CD14-positive monocyte (primary cell): ENCODE data around the gene HS6ST1. TPM values are rescaled to one million over a fixed set of nuclear protein-coding genes. Genes with fewer than 3 reads are reported as not detected.

Source experiments
- DNase-seq, 3 donors: peaks; one replicate each; pipeline ENCODE4 v3.0.0-alpha.2; 2011 to 2022
- H2AFZ ChIP-seq: 2 replicates; pipeline ENCODE4 v1.6.0; 2012; ENCODE audit warnings: mild to moderate bottlenecking, low read depth, low read length, inconsistent platforms; ENCODE audit not compliant: insufficient read depth, poor library complexity, severe bottlenecking
- H3K27ac ChIP-seq, 2 donors: 1 replicate in 1 of 2; 2 replicates in 1 of 2; pipeline ENCODE4 v1.5.1; 2012 to 2013; ENCODE audit warnings: low read length in 2 of 2, control low read depth in 1 of 2, inconsistent platforms in 1 of 2, low read depth in 1 of 2, mild to moderate bottlenecking in 1 of 2
- H3K27me3 ChIP-seq, 2 donors: one replicate each; pipeline versions ENCODE4 v1.6.0 to v1.6.1; 2011 to 2013; ENCODE audit warnings: low read length in 2 of 2; ENCODE audit not compliant: control insufficient read depth in 2 of 2, insufficient read depth in 2 of 2
- H3K36me3 ChIP-seq, 2 donors: replicated peaks in 1 of 2; 1 replicate in 1 of 2; 2 replicates in 1 of 2; pipeline versions ENCODE4 v1.5.1 to v1.6.1; 2012 to 2013; ENCODE audit warnings: low read length in 2 of 2, control low read depth in 1 of 2, inconsistent platforms in 1 of 2, mild to moderate bottlenecking in 1 of 2; ENCODE audit not compliant: insufficient read depth in 2 of 2, control insufficient read depth in 1 of 2
- H3K4me1 ChIP-seq, 2 donors: 1 replicate in 1 of 2; 2 replicates in 1 of 2; pipeline versions ENCODE4 v1.5.1 to v1.6.1; 2012 to 2013; ENCODE audit warnings: low read length in 2 of 2, control low read depth in 1 of 2, inconsistent platforms in 1 of 2, mild to moderate bottlenecking in 1 of 2, moderate library complexity in 1 of 2; ENCODE audit not compliant: insufficient read depth in 2 of 2, control insufficient read depth in 1 of 2
- H3K4me2 ChIP-seq: replicated peaks from 2 replicates; pipeline ENCODE3; 2012; ENCODE audit warnings: low read length, moderate library complexity, mild to moderate bottlenecking; ENCODE audit not compliant: poor library complexity, severe bottlenecking; ENCODE audit errors: extremely low read depth
- H3K4me3 ChIP-seq, 3 experiments: fragments of 200-600 bp in 1 of 3; sonication (generic) in 1 of 3; replicated peaks in 1 of 3; 1 replicate in 2 of 3; 2 replicates in 1 of 3; pipeline ENCODE4 v1.5.1; 2011 to 2013; ENCODE audit warnings: low read length in 3 of 3, mild to moderate bottlenecking in 3 of 3, control low read depth in 2 of 3, low read depth in 2 of 3, inconsistent platforms in 1 of 3, moderate library complexity in 1 of 3
- H3K79me2 ChIP-seq: 2 replicates; pipeline ENCODE4 v1.6.0; 2012; ENCODE audit warnings: mild to moderate bottlenecking, control low read depth, inconsistent platforms, low read length, moderate library complexity; ENCODE audit not compliant: insufficient read depth
- H3K9ac ChIP-seq: 2 replicates; pipeline ENCODE4 v1.6.0; 2017; ENCODE audit warnings: low read length, mild to moderate bottlenecking; ENCODE audit not compliant: insufficient read depth, poor library complexity, severe bottlenecking
- H3K9me3 ChIP-seq, 2 donors: replicated peaks in 1 of 2; 1 replicate in 1 of 2; 2 replicates in 1 of 2; pipeline versions ENCODE4 v1.5.1 to v1.6.1; 2012 to 2013; ENCODE audit warnings: low read length in 2 of 2, control low read depth in 1 of 2; ENCODE audit not compliant: control insufficient read depth in 1 of 2, insufficient read depth in 1 of 2
- H4K20me1 ChIP-seq: 2 replicates; pipeline ENCODE4 v1.6.0; 2012; ENCODE audit warnings: mild to moderate bottlenecking, low read length, control low read depth, moderate library complexity; ENCODE audit not compliant: insufficient read depth
- H3K27ac Mint-ChIP-seq, 7 donors: one replicate each; pipeline ENCODE4 v1.8.0; 2020; ENCODE audit warnings: mild to moderate bottlenecking in 7 of 7, mixed read lengths in 7 of 7, moderate library complexity in 6 of 7, inconsistent platforms in 2 of 7
- H3K27me3 Mint-ChIP-seq, 3 donors: one replicate each; pipeline ENCODE4 v1.8.0; 2021 to 2022; ENCODE audit warnings: low read depth in 3 of 3, mild to moderate bottlenecking in 3 of 3, mixed read lengths in 3 of 3, moderate library complexity in 3 of 3, inconsistent platforms in 1 of 3
- H3K36me3 Mint-ChIP-seq, 2 donors: one replicate each; pipeline ENCODE4 v1.8.0; 2020; ENCODE audit warnings: mixed read lengths in 2 of 2, inconsistent platforms in 1 of 2, mild to moderate bottlenecking in 1 of 2
- H3K4me1 Mint-ChIP-seq: one replicate; pipeline ENCODE4 v1.8.0; 2020; ENCODE audit warnings: mild to moderate bottlenecking, mixed read lengths
- H3K4me3 Mint-ChIP-seq, 2 donors: one replicate each; pipeline ENCODE4 v1.8.0; 2020; ENCODE audit warnings: mild to moderate bottlenecking in 2 of 2, mixed read lengths in 2 of 2, moderate library complexity in 1 of 2
- H3K9me3 Mint-ChIP-seq, 7 donors: one replicate each; pipeline ENCODE4 v1.8.0; 2020 to 2022; ENCODE audit warnings: mixed read lengths in 7 of 7, mild to moderate bottlenecking in 6 of 7, moderate library complexity in 6 of 7, inconsistent platforms in 2 of 7
- CTCF ChIP-seq: fragments of 200-600 bp; IDR thresholded peaks from one replicate; pipeline ENCODE4 v1.8.0; 2022; ENCODE audit warnings: antibody characterized with exemption, mild to moderate bottlenecking
- WGBS: methylation state at CpG from one replicate; pipeline ENCODE4 v1.1.5; 2013; ENCODE audit warnings: missing lambda C conversion rate; ENCODE audit not compliant: insufficient coverage; 5-methylcytosine and 5-hydroxymethylcytosine counted together
- intact Hi-C, 2 donors: fragments of 100-400 bp; cut with micrococcal nuclease; formaldehyde crosslinking; loops; one replicate each; pipeline versions ENCODE4 v1.15.0 to v1.15.1; 2023
- polyA plus RNA-seq, 3 donors: library from polyadenylated mRNA; depleted of rRNA in 1 of 3; unstranded in 2 of 3; stranded (reverse) in 1 of 3; fragments of 300-500 nt in 2 of 3; fragments of >200 nt in 1 of 3; fragmentation: Illumina TruSeq in 2 of 3; gene quantifications; 1 replicate in 2 of 3; 2 replicates in 1 of 3; pipeline ENCODE4 v1.2.3, GENCODE V29; 2012 to 2021

HS6ST1 gene
- polyA plus RNA-seq, 3 donors, result 2.9 to 5.4 (median 4.0) TPM

- Mint-ChIP-seq H3K9me3 (peaks cover 0 to 1% (median 0%) of the 10 kb centered on the region in 7 donors), H3K27ac (no peak overlapping the region), H3K36me3 (peaks cover 17 to 27% of the 10 kb centered on the region in 2 donors), H3K4me1 (peaks cover 2% of the 10 kb centered on the region), H3K4me3 (no peak overlapping the region), H3K27me3 (peaks cover 0 to 1% (median 0%) of the 10 kb centered on the region in 3 donors)
- Histone ChIP-seq H3K4me1 (no peaks in the 10 kb centered on the region), H3K79me2 (no peaks in the 10 kb centered on the region), H3K9me3 (no peaks in the 10 kb centered on the region), H3K4me3 (no peak overlapping the region), H2AFZ (no peak overlapping the region), H3K27ac (no peak overlapping the region), H4K20me1 (peaks cover 91% of the 10 kb centered on the region), H3K36me3 (peaks cover 0 to 7% of the 10 kb centered on the region in 2 donors), H3K4me2 (no peak overlapping the region), H3K9ac (no peak overlapping the region), H3K27me3 (no peaks in the 10 kb centered on the region)
- no peak for DNase-seq
- intact Hi-C loops, result no loop called here
- 94% methylated on average over 12 of the region's 12 CpGs for WGBS
- TF ChIP-seq CTCF, result no peak
Observed at GRCh38 chr2:128286905-128287779, 31.5 kb downstream of the HS6ST1 start.

GRCh38 chr2:128286011-128286721 is 32.5 kb downstream of the HS6ST1 start:
- Mint-ChIP-seq H3K4me3 (no peak overlapping the region), H3K9me3 (no peaks in the 10 kb centered on the region), H3K36me3 (peaks cover 17 to 30% of the 10 kb centered on the region in 2 donors), H3K27ac (peak overlapping the region in 1 of 7 donors; percentile 48), H3K4me1 (peaks cover 5% of the 10 kb centered on the region), H3K27me3 (peaks cover 0 to 1% (median 0%) of the 10 kb centered on the region in 3 donors)
- no peak for DNase-seq
- Histone ChIP-seq H3K4me2 (no peak overlapping the region), H3K79me2 (no peaks in the 10 kb centered on the region), H3K9me3 (no peaks in the 10 kb centered on the region), H3K36me3 (peaks cover 0 to 7% of the 10 kb centered on the region in 2 donors), H2AFZ (no peak overlapping the region), H3K4me3 (no peak overlapping the region), H3K4me1 (peaks cover 3 to 6% of the 10 kb centered on the region in 2 donors), H3K27me3 (no peaks in the 10 kb centered on the region), H3K9ac (no peak overlapping the region), H3K27ac (no peak overlapping the region), H4K20me1 (peaks cover 91% of the 10 kb centered on the region)
- no peak for TF ChIP-seq CTCF
- 94% methylated on average over 8 of the region's 13 CpGs for WGBS
- intact Hi-C loops, result no loop called here
